Ascending aorta (tissue), 2 donors: ENCODE measurements around the gene MED12. TPM values are rescaled to one million over a fixed set of nuclear protein-coding genes. Genes with fewer than 3 reads are reported as not detected.

Experiments used
- DNase-seq, 2 donors: peaks; one replicate each; pipeline ENCODE4 v3.0.0-alpha.2; 2019; ENCODE audit warnings: low spot score in 2 of 2
- H3K27ac ChIP-seq, 2 donors: fragments of 200-600 bp; sonication (generic); one replicate each; pipeline ENCODE4 v1.5.1; 2016 to 2017; ENCODE audit warnings: mild to moderate bottlenecking in 1 of 2
- H3K27me3 ChIP-seq: fragments of 200-600 bp; sonication (generic); one replicate; pipeline ENCODE4 v1.5.1; 2017
- H3K36me3 ChIP-seq, 2 donors: fragments of 200-600 bp; sonication (generic); one replicate each; pipeline ENCODE4 v1.5.1; 2016
- H3K4me1 ChIP-seq, 2 donors: fragments of 200-600 bp; sonication (generic); one replicate each; pipeline ENCODE4 v1.5.1; 2016 to 2017; ENCODE audit warnings: mild to moderate bottlenecking in 1 of 2
- H3K4me3 ChIP-seq, 2 donors: fragments of 200-600 bp; sonication (generic); one replicate each; pipeline ENCODE4 v1.5.1; 2016 to 2017; ENCODE audit warnings: mild to moderate bottlenecking in 1 of 2
- H3K9me3 ChIP-seq, 2 donors: fragments of 200-600 bp; sonication (generic); one replicate each; pipeline ENCODE4 v1.5.1; 2016
- CTCF ChIP-seq, 3 experiments: fragments of 200-600 bp in 2 of 3; fragments of 450-650 bp in 1 of 3; sonication (generic) in 2 of 3; IDR thresholded peaks; one replicate each; pipeline ENCODE4 v1.5.1; 2016 to 2019; ENCODE audit warnings: antibody characterized with exemption in 3 of 3, mild to moderate bottlenecking in 1 of 3, moderate library complexity in 1 of 3
- intact Hi-C: fragments of 100-400 bp; cut with DNase I; formaldehyde crosslinking; loops from one replicate; pipeline ENCODE4 v1.15.1; 2023
- total RNA-seq: library from RNA; depleted of rRNA; stranded (reverse); fragments of >200 nt; gene quantifications from one replicate; pipeline ENCODE4 v1.1.0, GENCODE V29; 2016

The MED12 gene
- total RNA-seq, 1 donor from 2014 or later = 36.9 TPM

GRCh38 chrX:71143508-71143907, 25.1 kb downstream of the MED12 start:
- no peak overlapping the region for H3K4me3 ChIP-seq
- peak in 1 of 2 donors; percentile 73 for DNase-seq
- no peaks in the 10 kb centered on the region for H3K4me1 ChIP-seq
- peaks cover 2 to 24% of the 10 kb centered on the region in 2 donors for H3K36me3 ChIP-seq
- no peaks in the 10 kb centered on the region for H3K9me3 ChIP-seq
- intact Hi-C loops = no loop called here
- no peak for TF ChIP-seq CTCF (IDR thresholded peaks at IDR 0.05)
- no peaks in the 10 kb centered on the region for H3K27me3 ChIP-seq
- no peak overlapping the region for H3K27ac ChIP-seq

- Histone ChIP-seq H3K9me3 (no peaks in the 10 kb centered on the region), H3K4me1 (no peaks in the 10 kb centered on the region), H3K4me3 (peak within 1 kb of the TSS; percentile 30 to 55), H3K27ac (no peak within 1 kb of the TSS), H3K27me3 (no peaks in the 10 kb centered on the region), H3K36me3 (peaks cover 0 to 16% of the 10 kb centered on the region in 2 donors)
- no peak for DNase-seq
- no peak for TF ChIP-seq CTCF (IDR thresholded peaks at IDR 0.05)
- intact Hi-C loops = no loop called here
Measured at GRCh38 chrX:71144651-71145050, 26.3 kb downstream of the MED12 start, which contains the start of gene NLGN3. Gene NLGN3 (plus strand): TSS chrX:71144841. CDS start chrX:71147750, 2,909 bp downstream.

- Histone ChIP-seq H3K4me3 (no peak overlapping the region), H3K27me3 (no peaks in the 10 kb centered on the region), H3K27ac (no peak overlapping the region), H3K4me1 (no peaks in the 10 kb centered on the region), H3K9me3 (no peaks in the 10 kb centered on the region), H3K36me3 (no peaks in the 10 kb centered on the region)
- intact Hi-C loops = no loop called here
- DNase-seq = no peak
- no peak for TF ChIP-seq CTCF (IDR thresholded peaks at IDR 0.05)
Measured at GRCh38 chrX:71147496-71148277, 29.3 kb downstream of the MED12 start.

GRCh38 chrX:71148278-71148663, 29.9 kb downstream of the MED12 start:
- DNase-seq = no peak
- Histone ChIP-seq H3K4me1 (no peaks in the 10 kb centered on the region), H3K9me3 (no peaks in the 10 kb centered on the region), H3K4me3 (no peak overlapping the region), H3K27me3 (no peaks in the 10 kb centered on the region), H3K27ac (no peak overlapping the region), H3K36me3 (no peaks in the 10 kb centered on the region)
- intact Hi-C loops = no loop called here
- no peak for TF ChIP-seq CTCF (IDR thresholded peaks at IDR 0.05)

GRCh38 chrX:71151366-71151765, 33.0 kb downstream of the MED12 start:
- no peak overlapping the region for H3K4me3 ChIP-seq
- H3K27ac ChIP-seq = no peak overlapping the region
- no peaks in the 10 kb centered on the region for H3K9me3 ChIP-seq
- no peaks in the 10 kb centered on the region for H3K36me3 ChIP-seq
- DNase-seq = no peak
- H3K27me3 ChIP-seq = no peaks in the 10 kb centered on the region
- intact Hi-C loops = no loop called here
- no peak for TF ChIP-seq CTCF (IDR thresholded peaks at IDR 0.05)
- H3K4me1 ChIP-seq = no peaks in the 10 kb centered on the region
